ENCODE results near the gene TCIRG1.

TCIRG1 gene

DNA sequence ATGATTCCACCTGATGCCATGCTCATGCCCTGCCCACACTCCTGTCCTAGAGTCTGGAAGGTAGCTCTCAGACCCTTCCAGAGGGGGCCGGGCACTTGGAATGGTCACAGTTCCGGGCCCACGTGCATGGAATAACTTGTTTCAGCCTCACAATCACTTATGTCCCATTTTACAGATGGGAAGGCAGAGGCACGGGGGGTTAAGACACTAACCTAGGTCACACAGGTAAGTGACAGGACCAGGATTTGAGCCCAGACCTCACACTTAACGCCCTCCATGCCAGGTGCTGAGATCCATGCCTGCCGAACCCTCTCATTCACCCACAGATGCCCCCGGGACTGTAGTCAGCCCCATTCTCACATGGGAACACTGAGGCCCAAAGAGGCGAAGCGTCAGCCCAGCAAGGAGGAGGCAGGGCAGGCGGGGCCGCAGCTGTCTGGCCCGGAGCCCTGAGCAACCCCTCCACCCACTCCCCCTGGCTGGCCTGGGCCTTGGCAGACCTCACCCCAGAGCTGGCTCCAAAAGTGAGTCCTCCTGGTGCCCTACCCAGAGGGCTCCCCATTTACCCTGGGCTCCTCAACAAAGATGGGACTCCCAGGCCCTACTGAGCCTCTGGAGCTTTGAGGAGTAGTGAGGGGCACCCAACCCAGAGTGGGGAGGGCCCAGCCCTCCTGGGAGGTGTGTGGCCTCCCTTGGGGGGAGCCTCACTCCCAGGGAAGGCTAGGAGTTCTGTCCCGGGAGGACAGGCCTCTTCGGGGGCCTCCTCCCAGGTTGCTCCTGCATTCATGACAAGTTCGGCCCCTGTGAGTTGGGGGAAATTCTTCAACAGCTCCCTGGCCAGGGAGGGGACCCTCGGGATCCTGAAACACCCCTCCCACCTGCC is 31.1 kb upstream of the TCIRG1 start:
- H3K4me3 ChIP-seq (ENCODE audit: low read depth, low read length), result no peak overlapping the region
- DNase-seq (ENCODE audit: low read depth), result no peak
- TF ChIP-seq, protein P1, sequence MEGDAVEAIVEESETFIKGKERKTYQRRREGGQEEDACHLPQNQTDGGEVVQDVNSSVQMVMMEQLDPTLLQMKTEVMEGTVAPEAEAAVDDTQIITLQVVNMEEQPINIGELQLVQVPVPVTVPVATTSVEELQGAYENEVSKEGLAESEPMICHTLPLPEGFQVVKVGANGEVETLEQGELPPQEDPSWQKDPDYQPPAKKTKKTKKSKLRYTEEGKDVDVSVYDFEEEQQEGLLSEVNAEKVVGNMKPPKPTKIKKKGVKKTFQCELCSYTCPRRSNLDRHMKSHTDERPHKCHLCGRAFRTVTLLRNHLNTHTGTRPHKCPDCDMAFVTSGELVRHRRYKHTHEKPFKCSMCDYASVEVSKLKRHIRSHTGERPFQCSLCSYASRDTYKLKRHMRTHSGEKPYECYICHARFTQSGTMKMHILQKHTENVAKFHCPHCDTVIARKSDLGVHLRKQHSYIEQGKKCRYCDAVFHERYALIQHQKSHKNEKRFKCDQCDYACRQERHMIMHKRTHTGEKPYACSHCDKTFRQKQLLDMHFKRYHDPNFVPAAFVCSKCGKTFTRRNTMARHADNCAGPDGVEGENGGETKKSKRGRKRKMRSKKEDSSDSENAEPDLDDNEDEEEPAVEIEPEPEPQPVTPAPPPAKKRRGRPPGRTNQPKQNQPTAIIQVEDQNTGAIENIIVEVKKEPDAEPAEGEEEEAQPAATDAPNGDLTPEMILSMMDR (IDR thresholded peaks at IDR 0.05; ENCODE audit: low read depth, low read length), result no peak
- TF ChIP-seq, protein P2, sequence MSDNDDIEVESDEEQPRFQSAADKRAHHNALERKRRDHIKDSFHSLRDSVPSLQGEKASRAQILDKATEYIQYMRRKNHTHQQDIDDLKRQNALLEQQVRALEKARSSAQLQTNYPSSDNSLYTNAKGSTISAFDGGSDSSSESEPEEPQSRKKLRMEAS (IDR thresholded peaks at IDR 0.05; ENCODE audit: low read depth, low read length), result no peak
- no peak for TF ChIP-seq POLR2A (IDR thresholded peaks at IDR 0.05; ENCODE audit: extremely low read depth, insufficient read length)
- TF ChIP-seq MYC (IDR thresholded peaks at IDR 0.05; ENCODE audit: low read depth, low read length), result no peak

DNA sequence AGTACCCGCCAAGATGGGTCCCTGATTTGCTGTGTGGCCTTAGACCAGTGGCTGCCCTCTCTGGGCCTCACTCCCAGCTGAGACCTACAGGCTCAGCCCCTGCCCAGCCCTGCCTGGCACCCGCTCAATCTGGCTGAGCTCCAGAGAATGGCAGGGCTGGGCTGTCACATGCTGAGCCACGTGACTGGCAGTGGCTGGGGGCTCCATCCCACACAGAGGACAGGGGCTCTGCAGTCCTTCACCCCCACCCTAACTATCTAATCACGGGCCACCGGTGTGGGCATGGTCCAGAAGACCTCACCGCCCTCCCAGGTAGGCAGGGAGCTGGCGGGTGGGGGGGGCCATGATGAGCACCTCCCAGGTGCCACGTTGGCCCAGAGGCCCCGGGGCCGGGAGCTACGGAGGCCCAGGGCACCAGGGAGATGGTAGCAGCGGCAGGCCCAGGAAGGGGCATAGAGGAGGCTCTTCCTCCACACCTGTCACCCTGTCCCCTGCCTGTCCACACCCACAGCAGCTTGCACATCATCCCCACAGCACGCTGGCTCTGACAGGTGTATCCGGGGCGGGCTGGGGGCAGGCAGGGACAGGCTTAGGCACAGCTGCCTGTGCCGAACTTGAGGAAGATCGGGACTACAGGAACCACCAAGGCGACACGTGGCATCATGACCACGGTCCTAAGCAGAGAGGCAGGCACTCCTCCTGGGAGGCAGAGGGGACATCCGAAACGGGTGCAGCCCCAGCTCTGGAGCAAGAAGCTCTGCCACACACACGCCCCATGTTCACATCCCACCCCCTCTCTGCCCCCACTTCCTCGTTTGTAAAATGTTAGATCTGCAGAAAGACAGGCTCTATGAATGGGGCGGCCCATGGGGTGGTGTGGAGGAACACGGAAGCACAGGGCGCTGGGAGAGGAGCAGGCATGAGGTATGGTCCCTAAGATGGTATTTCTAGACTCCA is 30.2 kb upstream of the TCIRG1 start:
- TF ChIP-seq POLR2A (IDR thresholded peaks at IDR 0.05; ENCODE audit: extremely low read depth, insufficient read length), result no peak
- TF ChIP-seq, protein P1 (IDR thresholded peaks at IDR 0.05; ENCODE audit: low read depth, low read length), result no peak
- TF ChIP-seq MYC (IDR thresholded peaks at IDR 0.05; ENCODE audit: low read depth, low read length), result no peak
- TF ChIP-seq, protein P2 (IDR thresholded peaks at IDR 0.05; ENCODE audit: low read depth, low read length), result no peak
- peak overlapping the region; percentile 43 for H3K4me3 ChIP-seq (ENCODE audit: low read depth, low read length)
- DNase-seq (ENCODE audit: low read depth), result peak; percentile 73

DNA sequence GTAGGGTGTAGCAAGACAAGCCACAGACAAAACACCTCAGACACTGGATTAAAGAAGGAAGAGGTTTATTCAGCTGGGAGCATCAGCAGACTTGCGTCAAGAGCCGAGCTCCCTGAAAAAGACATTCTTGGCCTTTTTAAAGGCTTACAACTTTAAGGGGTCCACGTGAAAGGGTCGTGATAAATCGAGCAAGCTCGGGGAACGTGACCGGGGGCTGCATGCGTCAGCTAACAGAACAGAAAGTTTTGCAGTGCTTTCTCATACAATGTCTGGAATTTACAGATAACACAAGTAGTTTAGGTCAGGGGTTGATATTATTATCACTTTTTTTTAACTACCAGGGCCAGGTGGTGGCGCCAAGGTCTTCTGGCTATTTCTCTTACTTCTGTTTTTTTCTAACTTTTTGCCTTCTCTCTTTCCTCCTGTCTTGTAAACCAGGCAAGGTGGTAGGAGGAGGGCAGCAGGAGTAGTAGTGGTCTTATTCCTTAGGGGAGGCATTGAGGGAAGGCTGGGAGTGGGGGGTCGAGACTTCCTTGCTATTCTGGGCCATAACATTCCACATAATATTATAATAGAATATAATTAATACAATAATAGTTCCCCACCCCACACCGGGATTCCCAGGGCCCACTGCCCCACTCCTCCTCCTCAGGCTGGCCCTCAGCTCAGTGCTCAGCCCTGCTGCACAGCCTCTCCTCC is 29.3 kb upstream of the TCIRG1 start:
- TF ChIP-seq, protein P2 (IDR thresholded peaks at IDR 0.05; ENCODE audit: low read depth, low read length), result no peak
- peak; percentile 21; the same call in 1 of the 2 replicates for TF ChIP-seq MYC (IDR thresholded peaks at IDR 0.05; ENCODE audit: low read depth, low read length)
- TF ChIP-seq, protein P1 (IDR thresholded peaks at IDR 0.05; ENCODE audit: low read depth, low read length), result peak; percentile 40
- H3K4me3 ChIP-seq (ENCODE audit: low read depth, low read length), result peak overlapping the region; percentile 43
- DNase-seq (ENCODE audit: low read depth), result peak; percentile 84

DNA sequence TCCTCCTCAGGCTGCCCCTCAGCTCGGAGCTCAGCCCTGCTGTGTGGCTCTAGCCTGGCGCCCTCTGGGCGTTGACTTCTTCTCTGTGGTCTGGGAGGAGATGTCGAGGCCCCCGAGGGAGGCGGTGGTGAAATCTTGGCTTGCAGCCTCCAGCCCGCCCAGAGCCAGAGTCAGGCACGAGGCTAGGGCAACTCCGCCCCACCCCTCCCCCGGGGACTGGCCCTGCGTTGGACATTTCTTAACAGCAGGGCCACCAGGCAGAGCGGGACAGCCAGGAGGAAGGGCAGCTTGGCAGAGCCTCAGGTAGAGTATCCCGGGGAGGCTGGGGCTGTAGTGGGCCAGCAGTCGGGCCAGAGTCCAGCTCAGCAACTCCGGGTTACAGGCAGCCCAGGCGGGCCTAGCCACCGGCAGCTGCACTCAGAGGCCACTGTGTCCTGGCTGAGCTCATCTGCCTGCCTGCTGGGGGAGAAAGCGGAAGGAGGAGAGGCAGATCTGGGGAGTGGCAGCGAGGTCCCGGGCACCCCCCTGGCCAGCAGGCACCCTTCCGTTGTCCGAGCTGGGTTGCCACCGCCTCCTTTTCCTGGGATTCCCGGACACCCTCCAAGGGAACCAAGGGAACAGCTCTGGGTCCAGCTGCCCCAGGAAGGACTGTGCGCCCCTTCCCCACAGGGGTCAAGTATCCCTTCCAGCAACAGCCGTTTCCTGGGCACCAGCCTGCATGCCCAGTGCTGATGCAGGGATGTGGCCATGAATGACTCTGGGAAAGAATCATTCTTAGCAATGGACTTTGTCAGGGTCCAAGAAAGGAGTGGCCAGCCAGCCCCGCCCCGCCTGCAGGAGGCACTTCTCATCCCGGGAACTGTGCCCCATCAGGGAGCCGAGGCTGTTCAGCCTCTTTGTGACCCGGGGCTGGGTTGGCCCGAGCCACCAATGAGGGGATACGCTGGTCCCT is 28.5 kb upstream of the TCIRG1 start, which contains the start of gene ALDH3B1:
TSS of gene ALDH3B1 (plus strand) at position 238 of the 952 bp plus-strand sequence. CDS start 4,971 bp downstream, outside the sequence.
- peak; percentile 82 for TF ChIP-seq POLR2A (IDR thresholded peaks at IDR 0.05; ENCODE audit: extremely low read depth, insufficient read length)
- TF ChIP-seq, protein P1 (IDR thresholded peaks at IDR 0.05; ENCODE audit: low read depth, low read length), result peak; percentile 8
- TF ChIP-seq MYC (IDR thresholded peaks at IDR 0.05; ENCODE audit: low read depth, low read length), result peak; percentile 94
- TF ChIP-seq, protein P2 (IDR thresholded peaks at IDR 0.05; ENCODE audit: low read depth, low read length), result peak; percentile 83
- peak within 1 kb of the TSS; percentile 80 for H3K4me3 ChIP-seq (ENCODE audit: low read depth, low read length)
- DNase-seq (ENCODE audit: low read depth), result peak; percentile 100
